ENCODE results near the gene PSMB3.
A peak's percentile ranks its signal among the peaks of the same experiment; 100 is the strongest.
"Not testable (repeated sequence)": the region's sequence is repeated elsewhere in the genome, so short reads cannot be mapped to it uniquely, and the experiment has no call there.

Gene PSMB3

GRCh38 chr17:38750044-38750311 lies 2.6 kb upstream of the PSMB3 start:
- DNase-seq, result no peak

- DNase-seq, result no peak
These were observed 2.0 kb upstream of the PSMB3 start for GRCh38 chr17:38750312-38751121.

GRCh38 chr17:38751144-38751807 lies 1.3 kb upstream of the PSMB3 start:
- DNase-seq, result no peak

- peak; percentile 87 to 89 for DNase-seq
These were observed 683 bp upstream of the PSMB3 start for GRCh38 chr17:38751808-38752307.

- DNase-seq, result no peak
These were observed 548 bp downstream of the PSMB3 start for GRCh38 chr17:38753071-38753506.

- DNase-seq, result peak; percentile 35 to 50
These were observed 9.1 kb downstream of the PSMB3 start for GRCh38 chr17:38761612-38762011.

GRCh38 chr17:38762231-38762630 lies 9.7 kb downstream of the PSMB3 start:
- DNase-seq, result no peak

GRCh38 chr17:38766341-38766740 lies 13.8 kb downstream of the PSMB3 start:
- DNase-seq, result no peak

GRCh38 chr17:38768417-38768816 lies 15.9 kb downstream of the PSMB3 start:
- no peak for DNase-seq

GRCh38 chr17:38773258-38773657 lies 20.7 kb downstream of the PSMB3 start:
- no peak for DNase-seq

GRCh38 chr17:38777641-38778250 lies 25.2 kb downstream of the PSMB3 start:
- no peak for DNase-seq

- DNase-seq, result no peak
These were observed 27.6 kb downstream of the PSMB3 start for GRCh38 chr17:38779965-38780752.

- no peak for DNase-seq
These were observed 30.7 kb downstream of the PSMB3 start for GRCh38 chr17:38783227-38783626.

GRCh38 chr17:38786372-38786771 lies 33.8 kb downstream of the PSMB3 start:
- no peak for DNase-seq

- not testable (repeated sequence) for DNase-seq
These were observed 35.5 kb downstream of the PSMB3 start for GRCh38 chr17:38787999-38788398.

- DNase-seq, result no peak
These were observed 36.6 kb downstream of the PSMB3 start for GRCh38 chr17:38789185-38789584.

- DNase-seq, result not testable (repeated sequence)
These were observed 37.7 kb downstream of the PSMB3 start for GRCh38 chr17:38790148-38790707.

- no peak for DNase-seq
These were observed 38.6 kb downstream of the PSMB3 start for GRCh38 chr17:38791162-38791561.

GRCh38 chr17:38794221-38794620 lies 41.7 kb downstream of the PSMB3 start:
- no peak for DNase-seq

- no peak for DNase-seq
These were observed 44.1 kb downstream of the PSMB3 start for GRCh38 chr17:38796451-38797157.

- DNase-seq, result no peak
These were observed 44.6 kb downstream of the PSMB3 start for GRCh38 chr17:38797158-38797490.

- no peak for DNase-seq
These were observed 45.3 kb downstream of the PSMB3 start for GRCh38 chr17:38797828-38798227.
